ENCODE data around the gene ACADS.

GRCh38 chr12:120702637-120703036 is 23.0 kb upstream of the ACADS start:
- TF ChIP-seq EZH2 (IDR thresholded peaks at IDR 0.05; ENCODE audit: low read depth, low read length, severe bottlenecking) (no peak), CTCF (IDR thresholded peaks at IDR 0.05; ENCODE audit: control extremely low read depth in 1 of 3, insufficient read depth in 1 of 3, low read depth in 1 of 3, low read length in 3 of 3) (no peak), HDAC2 (IDR thresholded peaks at IDR 0.05; ENCODE audit: borderline replicate concordance in 1 of 2, low read depth in 2 of 2, low read length in 2 of 2) (no peak), POLR2A (IDR thresholded peaks at IDR 0.05; ENCODE audit: control extremely low read depth in 1 of 2, low read depth in 2 of 2, low read length in 2 of 2) (no peak), EGR1 (IDR thresholded peaks at IDR 0.05; ENCODE audit: borderline replicate concordance, low read depth, low read length) (no peak), JUN (IDR thresholded peaks at IDR 0.05; ENCODE audit: low read depth, low read length) (no peak), SIX5 (IDR thresholded peaks at IDR 0.05; ENCODE audit: low read depth, low read length) (no peak), FOSL1 (IDR thresholded peaks at IDR 0.05; ENCODE audit: insufficient read depth, low read depth, low read length) (no peak), SRF (IDR thresholded peaks at IDR 0.05; ENCODE audit: low read depth, low read length) (no peak), POLR2AphosphoS5 (IDR thresholded peaks at IDR 0.05; ENCODE audit: low read depth, low read length) (no peak), ZNF274 (IDR thresholded peaks at IDR 0.05; ENCODE audit: borderline replicate concordance, extremely low read depth, low read length) (no peak), USF2 (IDR thresholded peaks at IDR 0.05; ENCODE audit: low read length) (no peak)
